K562 (cell line): ENCODE data around the gene PLIN5. TPM values are rescaled to one million over a fixed set of nuclear protein-coding genes. Genes with fewer than 3 reads are reported as not detected.

Source experiments
- BHLHE40 ChIP-seq: IDR thresholded peaks from 2 replicates; pipeline ENCODE4 v1.6.1; 2011; ENCODE audit warnings: low read length, improper control_type of control experiment
- CBFA2T3 ChIP-seq: fragments of 450-650 bp; IDR thresholded peaks from 2 replicates; pipeline ENCODE4 v1.6.1; 2017
- EGR1 ChIP-seq: fragments of 450-650 bp; conservative IDR thresholded peaks from 2 replicates; pipeline ENCODE4 v1.6.1; 2017; ENCODE audit warnings: mild to moderate bottlenecking
- GABPB2 ChIP-seq: fragments of 250-450 bp; sonication (Bioruptor Pico); conservative IDR thresholded peaks from 2 replicates; pipeline ENCODE4 v1.5.1; 2021; ENCODE audit warnings: mild to moderate bottlenecking
- GTF2E2 ChIP-seq: fragments of 200-800 bp; sonication (Bioruptor generic); IDR thresholded peaks from 2 replicates; pipeline ENCODE4 v1.6.1; 2016; ENCODE audit warnings: missing genetic modification characterization, missing compliant biosample characterization
- ILF3 ChIP-seq: fragments of 450-650 bp; IDR thresholded peaks from 2 replicates; pipeline ENCODE4 v1.6.1; 2018; ENCODE audit warnings: antibody characterized with exemption, mild to moderate bottlenecking, moderate library complexity, borderline replicate concordance
- JUNB ChIP-seq: fragments of 450-650 bp; formaldehyde crosslinking; conservative IDR thresholded peaks from 2 replicates; pipeline ENCODE4 v1.4.0; 2020; ENCODE audit warnings: mild to moderate bottlenecking
- MYNN ChIP-seq, 2 experiments: sonication (generic); formaldehyde crosslinking in 1 of 2; IDR thresholded peaks; 2 replicates each; pipeline versions ENCODE4 v1.5.0 to v1.6.1; 2016 to 2020; ENCODE audit warnings: antibody characterized with exemption in 1 of 2, missing genetic modification reagents in 1 of 2
- NELFE ChIP-seq: IDR thresholded peaks from 2 replicates; pipeline ENCODE4 v1.6.1; 2011; ENCODE audit warnings: mild to moderate bottlenecking; ENCODE audit not compliant: insufficient read depth, insufficient read length
- PHTF2 ChIP-seq: fragments of 250-450 bp; sonication (Bioruptor Pico); IDR thresholded peaks from 2 replicates; pipeline ENCODE4 v1.5.0; 2021; ENCODE audit warnings: mild to moderate bottlenecking
- PML ChIP-seq: IDR thresholded peaks from 2 replicates; pipeline ENCODE4 v1.6.1; 2012; ENCODE audit warnings: low read length, inconsistent platforms
- RNF2 ChIP-seq: sonication (generic); IDR thresholded peaks from 2 replicates; pipeline ENCODE4 v1.6.1; 2016
- SMARCC2 ChIP-seq: fragments of 450-650 bp; IDR thresholded peaks from 2 replicates; pipeline ENCODE4 v1.6.1; 2017; ENCODE audit warnings: antibody characterized with exemption, moderate library complexity, mild to moderate bottlenecking, low read depth
- ZNF121 ChIP-seq: sonication (generic); formaldehyde crosslinking; conservative IDR thresholded peaks from 2 replicates; pipeline ENCODE4 v1.8.0; 2022; ENCODE audit warnings: missing genetic modification reagents
- ZNF274 ChIP-seq: IDR thresholded peaks from 2 replicates; pipeline ENCODE4 v1.6.1; 2011; ENCODE audit warnings: low read depth, mild to moderate bottlenecking, low read length, moderate library complexity, borderline replicate concordance
- ZNF311 ChIP-seq: fragments of 250-450 bp; sonication (Bioruptor Pico); IDR thresholded peaks from 2 replicates; pipeline ENCODE4 v1.4.0; 2020; ENCODE audit warnings: mild to moderate bottlenecking, moderate library complexity
- polyA plus RNA-seq, 8 experiments: library from polyadenylated mRNA; depleted of rRNA in 4 of 8; stranded (reverse) in 5 of 8; unstranded in 3 of 8; fragments of >200 nt; fragmentation: Nextera tagmentation in 2 of 8; fragmentation: Illumina TruSeq in 1 of 8; extraction: Ambion mirVana in 2 of 8; extraction: Trizol in 1 of 8; gene quantifications; 2 replicates each; pipeline versions ENCODE4 v1.2.1 to v1.2.3, GENCODE V29; 2011 to 2014; ENCODE audit warnings: inconsistent platforms in 1 of 8, missing spikeins in 1 of 8
- total RNA-seq, 7 experiments: library from RNA; depleted of rRNA in 6 of 7; stranded (reverse); fragments of >200 nt in 6 of 7; fragmentation: Illumina TruSeq in 2 of 7; extraction: Trizol in 2 of 7; gene quantifications; 2 replicates each; pipeline versions ENCODE4 v1.2.1 to v1.2.3, GENCODE V29; 2011 to 2021; ENCODE audit warnings: low replicate concordance in 1 of 7
- TF ChIP-seq, protein P1 (sequence below): fragments of 450-650 bp; formaldehyde crosslinking; IDR thresholded peaks from 2 replicates; pipeline ENCODE4 v1.4.0; 2020; ENCODE audit warnings: mild to moderate bottlenecking
- TF ChIP-seq, protein P2 (sequence below): fragments of 250-450 bp; sonication (Bioruptor Pico); IDR thresholded peaks from 2 replicates; pipeline ENCODE4 v1.5.0; 2021
- TF ChIP-seq, protein P3 (sequence below): fragments of 250-450 bp; sonication (Bioruptor Pico); IDR thresholded peaks from 2 replicates; pipeline ENCODE4 v1.8.0; 2021; ENCODE audit warnings: mild to moderate bottlenecking, moderate library complexity
- TF ChIP-seq, protein P4 (sequence below): fragments of 250-450 bp; sonication (Bioruptor Pico); IDR thresholded peaks from 2 replicates; pipeline ENCODE4 v1.5.0; 2022; ENCODE audit warnings: mild to moderate bottlenecking
- TF ChIP-seq, protein P5 (sequence below): conservative IDR thresholded peaks from 2 replicates; pipeline ENCODE4 v1.6.1; 2011; ENCODE audit warnings: low read depth, mild to moderate bottlenecking, low read length; ENCODE audit not compliant: control insufficient read depth

PLIN5 gene
- total and polyA plus RNA-seq, 9 of the 15 experiments (the other 6 are each of a cell fraction or from before 2014, with no cell fraction given) = 0.04 to 1.3 (median 0.50) TPM

DNA sequence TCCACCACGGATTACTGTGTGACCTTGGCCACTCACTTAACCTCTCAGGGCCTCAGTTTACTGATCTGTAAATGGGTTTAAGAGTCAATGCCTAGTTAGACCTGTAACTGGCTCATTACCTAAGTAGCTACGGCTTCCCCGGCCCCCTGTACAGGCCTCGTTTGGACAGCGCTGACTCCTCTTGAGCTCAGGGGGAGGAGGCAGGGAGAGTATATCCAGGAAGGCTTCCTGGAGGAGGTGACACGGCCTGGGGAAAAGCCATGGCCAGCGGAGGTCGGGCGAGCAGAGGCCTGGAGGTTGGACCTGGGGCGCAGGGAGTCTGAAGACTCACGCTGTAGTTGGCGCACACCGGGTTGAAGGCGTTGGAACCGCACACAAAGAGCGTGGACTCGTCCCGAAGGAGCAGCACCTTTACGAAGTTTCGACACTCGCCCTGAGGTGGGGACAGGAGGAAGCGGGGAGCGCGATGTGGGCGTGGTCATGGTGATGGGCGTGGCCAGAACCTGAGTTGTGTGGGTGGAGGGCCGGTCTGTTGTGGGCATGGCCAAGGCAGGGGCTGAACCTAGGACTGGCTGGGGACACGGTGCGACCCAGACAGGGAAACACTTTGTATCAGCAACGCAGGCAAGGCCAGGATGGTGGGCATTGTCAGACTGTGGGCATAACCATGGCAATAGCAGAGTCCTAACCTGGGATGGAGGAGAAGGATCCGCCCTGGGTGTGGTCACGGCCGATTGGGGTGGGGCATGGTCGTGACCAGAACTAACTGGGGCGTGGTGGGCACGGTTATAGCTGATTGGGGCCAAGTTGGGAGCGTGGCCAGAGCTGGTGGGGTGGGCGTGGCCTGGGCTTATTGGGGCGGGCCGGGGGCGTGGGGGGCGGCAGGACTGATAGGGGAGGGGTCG lies 20.9 kb upstream of the PLIN5 start (continued):
- TF ChIP-seq, protein P1, sequence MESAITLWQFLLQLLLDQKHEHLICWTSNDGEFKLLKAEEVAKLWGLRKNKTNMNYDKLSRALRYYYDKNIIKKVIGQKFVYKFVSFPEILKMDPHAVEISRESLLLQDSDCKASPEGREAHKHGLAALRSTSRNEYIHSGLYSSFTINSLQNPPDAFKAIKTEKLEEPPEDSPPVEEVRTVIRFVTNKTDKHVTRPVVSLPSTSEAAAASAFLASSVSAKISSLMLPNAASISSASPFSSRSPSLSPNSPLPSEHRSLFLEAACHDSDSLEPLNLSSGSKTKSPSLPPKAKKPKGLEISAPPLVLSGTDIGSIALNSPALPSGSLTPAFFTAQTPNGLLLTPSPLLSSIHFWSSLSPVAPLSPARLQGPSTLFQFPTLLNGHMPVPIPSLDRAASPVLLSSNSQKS (CRISPR knock-in tag) = no peak
- no peak for TF ChIP-seq GTF2E2 (tag)
- no peak for TF ChIP-seq GABPB2 (CRISPR knock-in tag)
- 0 out of 2 replicates have a peak, but pooled peaks have one; percentile 18 for TF ChIP-seq BHLHE40
- TF ChIP-seq, protein P2, sequence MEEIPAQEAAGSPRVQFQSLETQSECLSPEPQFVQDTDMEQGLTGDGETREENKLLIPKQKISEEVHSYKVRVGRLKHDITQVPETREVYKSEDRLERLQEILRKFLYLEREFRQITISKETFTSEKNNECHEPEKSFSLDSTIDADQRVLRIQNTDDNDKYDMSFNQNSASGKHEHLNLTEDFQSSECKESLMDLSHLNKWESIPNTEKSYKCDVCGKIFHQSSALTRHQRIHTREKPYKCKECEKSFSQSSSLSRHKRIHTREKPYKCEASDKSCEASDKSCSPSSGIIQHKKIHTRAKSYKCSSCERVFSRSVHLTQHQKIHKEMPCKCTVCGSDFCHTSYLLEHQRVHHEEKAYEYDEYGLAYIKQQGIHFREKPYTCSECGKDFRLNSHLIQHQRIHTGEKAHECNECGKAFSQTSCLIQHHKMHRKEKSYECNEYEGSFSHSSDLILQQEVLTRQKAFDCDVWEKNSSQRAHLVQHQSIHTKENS = no peak
- TF ChIP-seq EGR1 = peak; percentile 96
- TF ChIP-seq MYNN (IDR thresholded peaks at IDR 0.05) = peak; percentile 80
- peak; percentile 36; the same call in 1 of the 2 replicates for TF ChIP-seq MYNN (CRISPR knock-in tag; IDR thresholded peaks at IDR 0.05)
- TF ChIP-seq ILF3 = no peak
- TF ChIP-seq JUNB (CRISPR knock-in tag) = no peak
- TF ChIP-seq ZNF311 = no peak
- TF ChIP-seq ZNF274 = no peak
- TF ChIP-seq ZNF121 = no peak
- TF ChIP-seq RNF2 = no peak
- no peak for TF ChIP-seq PML
- TF ChIP-seq, protein P3, sequence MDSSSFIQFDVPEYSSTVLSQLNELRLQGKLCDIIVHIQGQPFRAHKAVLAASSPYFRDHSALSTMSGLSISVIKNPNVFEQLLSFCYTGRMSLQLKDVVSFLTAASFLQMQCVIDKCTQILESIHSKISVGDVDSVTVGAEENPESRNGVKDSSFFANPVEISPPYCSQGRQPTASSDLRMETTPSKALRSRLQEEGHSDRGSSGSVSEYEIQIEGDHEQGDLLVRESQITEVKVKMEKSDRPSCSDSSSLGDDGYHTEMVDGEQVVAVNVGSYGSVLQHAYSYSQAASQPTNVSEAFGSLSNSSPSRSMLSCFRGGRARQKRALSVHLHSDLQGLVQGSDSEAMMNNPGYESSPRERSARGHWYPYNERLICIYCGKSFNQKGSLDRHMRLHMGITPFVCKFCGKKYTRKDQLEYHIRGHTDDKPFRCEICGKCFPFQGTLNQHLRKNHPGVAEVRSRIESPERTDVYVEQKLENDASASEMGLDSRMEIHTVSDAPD (CRISPR knock-in tag) = no peak
- TF ChIP-seq, protein P4, sequence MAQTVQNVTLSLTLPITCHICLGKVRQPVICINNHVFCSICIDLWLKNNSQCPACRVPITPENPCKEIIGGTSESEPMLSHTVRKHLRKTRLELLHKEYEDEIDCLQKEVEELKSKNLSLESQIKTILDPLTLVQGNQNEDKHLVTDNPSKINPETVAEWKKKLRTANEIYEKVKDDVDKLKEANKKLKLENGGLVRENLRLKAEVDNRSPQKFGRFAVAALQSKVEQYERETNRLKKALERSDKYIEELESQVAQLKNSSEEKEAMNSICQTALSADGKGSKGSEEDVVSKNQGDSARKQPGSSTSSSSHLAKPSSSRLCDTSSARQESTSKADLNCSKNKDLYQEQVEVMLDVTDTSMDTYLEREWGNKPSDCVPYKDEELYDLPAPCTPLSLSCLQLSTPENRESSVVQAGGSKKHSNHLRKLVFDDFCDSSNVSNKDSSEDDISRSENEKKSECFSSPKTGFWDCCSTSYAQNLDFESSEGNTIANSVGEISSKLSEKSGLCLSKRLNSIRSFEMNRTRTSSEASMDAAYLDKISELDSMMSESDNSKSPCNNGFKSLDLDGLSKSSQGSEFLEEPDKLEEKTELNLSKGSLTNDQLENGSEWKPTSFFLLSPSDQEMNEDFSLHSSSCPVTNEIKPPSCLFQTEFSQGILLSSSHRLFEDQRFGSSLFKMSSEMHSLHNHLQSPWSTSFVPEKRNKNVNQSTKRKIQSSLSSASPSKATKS = no peak
- no peak for TF ChIP-seq CBFA2T3
- no peak for TF ChIP-seq NELFE
- no peak for TF ChIP-seq SMARCC2
- TF ChIP-seq, protein P5, sequence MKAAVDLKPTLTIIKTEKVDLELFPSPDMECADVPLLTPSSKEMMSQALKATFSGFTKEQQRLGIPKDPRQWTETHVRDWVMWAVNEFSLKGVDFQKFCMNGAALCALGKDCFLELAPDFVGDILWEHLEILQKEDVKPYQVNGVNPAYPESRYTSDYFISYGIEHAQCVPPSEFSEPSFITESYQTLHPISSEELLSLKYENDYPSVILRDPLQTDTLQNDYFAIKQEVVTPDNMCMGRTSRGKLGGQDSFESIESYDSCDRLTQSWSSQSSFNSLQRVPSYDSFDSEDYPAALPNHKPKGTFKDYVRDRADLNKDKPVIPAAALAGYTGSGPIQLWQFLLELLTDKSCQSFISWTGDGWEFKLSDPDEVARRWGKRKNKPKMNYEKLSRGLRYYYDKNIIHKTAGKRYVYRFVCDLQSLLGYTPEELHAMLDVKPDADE = no peak
- no peak for TF ChIP-seq PHTF2 (CRISPR knock-in tag)
